Testis (tissue), 3 donors: ENCODE measurements around the gene MSI2. TPM values are rescaled to one million over a fixed set of nuclear protein-coding genes. Genes with fewer than 3 reads are reported as not detected.

Experiments
- DNase-seq: peaks from one replicate; pipeline ENCODE4 v3.0.0-alpha.2; 2019
- H3K27ac ChIP-seq, 2 donors: fragments of 200-600 bp; sonication (generic); one replicate each; pipeline ENCODE4 v1.5.1; 2019
- H3K27me3 ChIP-seq: fragments of 200-600 bp; sonication (generic); one replicate; pipeline ENCODE4 v1.5.1; 2019
- H3K36me3 ChIP-seq: fragments of 200-600 bp; sonication (generic); one replicate; pipeline ENCODE4 v1.5.1; 2017; ENCODE audit warnings: low read depth; ENCODE audit errors: missing control alignments
- H3K4me1 ChIP-seq: fragments of 200-600 bp; sonication (generic); one replicate; pipeline ENCODE4 v1.5.1; 2019
- H3K4me3 ChIP-seq, 2 donors: fragments of 200-600 bp; sonication (generic); one replicate each; pipeline ENCODE4 v1.5.1; 2017 to 2019
- H3K9me3 ChIP-seq: fragments of 200-600 bp; sonication (generic); one replicate; pipeline ENCODE4 v1.5.1; 2017
- CTCF ChIP-seq, 3 experiments: fragments of 450-650 bp in 2 of 3; fragments of 200-600 bp in 1 of 3; sonication (generic) in 1 of 3; IDR thresholded peaks; one replicate each; pipeline ENCODE4 v1.5.1; 2016 to 2019; ENCODE audit warnings: antibody characterized with exemption in 3 of 3, mild to moderate bottlenecking in 2 of 3, moderate library complexity in 1 of 3
- POLR2A ChIP-seq: fragments of 450-650 bp; IDR thresholded peaks from one replicate; pipeline ENCODE4 v1.6.1; 2017; ENCODE audit warnings: antibody characterized with exemption, mild to moderate bottlenecking, moderate library complexity
- WGBS, 2 donors: methylation state at CpG; one replicate each; pipeline ENCODE4 v1.1.5; 2018; 5-methylcytosine and 5-hydroxymethylcytosine counted together
- intact Hi-C: fragments of 100-400 bp; cut with DNase I; formaldehyde crosslinking; loops from one replicate; pipeline ENCODE4 v1.15.1; 2023; ENCODE audit warnings: low total_unique reads
- polyA plus RNA-seq: library from polyadenylated mRNA; stranded (reverse); fragments of 350-450 nt; fragmentation: Illumina TruSeq; extraction: RNeasy Lipid Tissue Mini Kit (QIAGEN cat#74804); gene quantifications from one replicate; pipeline ENCODE4 v1.2.3, GENCODE V29; 2014; ENCODE audit warnings: low read depth, low replicate concordance; ENCODE audit not compliant: insufficient read depth
- total RNA-seq, 2 donors: library from RNA; depleted of rRNA; stranded (reverse); fragments of >200 nt; gene quantifications; one replicate each; pipeline ENCODE4 v1.2.3, GENCODE V29; 2016

The MSI2 gene
- total and polyA plus RNA-seq, 3 donors from 2014 or later = 46.5 to 106 (median 76.6) TPM

GRCh38 chr17:57459286-57459915 lies 203.1 kb downstream of the MSI2 start:
- Histone ChIP-seq H3K27me3 (no peaks in the 10 kb centered on the region), H3K27ac (no peak overlapping the region), H3K4me3 (no peak overlapping the region), H3K4me1 (peaks cover 21% of the 10 kb centered on the region), H3K36me3 (no peaks in the 10 kb centered on the region), H3K9me3 (no peaks in the 10 kb centered on the region)
- WGBS, 2 donors = 82 to 84% methylated on average over 12 of the region's 12 CpGs
- DNase-seq = no peak
- intact Hi-C loops = no loop called here
- TF ChIP-seq POLR2A (no peak), CTCF (IDR thresholded peaks at IDR 0.05) (no peak)

- H3K4me3 ChIP-seq = no peak overlapping the region
- H3K9me3 ChIP-seq = no peaks in the 10 kb centered on the region
- H3K36me3 ChIP-seq = no peaks in the 10 kb centered on the region
- H3K27ac ChIP-seq = no peak overlapping the region
- intact Hi-C loops = no loop called here
- H3K27me3 ChIP-seq = no peaks in the 10 kb centered on the region
- H3K4me1 ChIP-seq = peaks cover 15% of the 10 kb centered on the region
- WGBS, 2 donors = 85 to 94% methylated on average over 3 to 6 of the region's 6 CpGs
- no peak for TF ChIP-seq CTCF (IDR thresholded peaks at IDR 0.05)
- no peak for DNase-seq
Observed at GRCh38 chr17:57461082-57461481, 204.8 kb downstream of the MSI2 start.

- TF ChIP-seq POLR2A (no peak), CTCF (IDR thresholded peaks at IDR 0.05) (no peak)
- no peak for DNase-seq
- Histone ChIP-seq H3K4me3 (no peak overlapping the region), H3K36me3 (no peaks in the 10 kb centered on the region), H3K27me3 (no peaks in the 10 kb centered on the region), H3K4me1 (peaks cover 15% of the 10 kb centered on the region), H3K9me3 (no peaks in the 10 kb centered on the region), H3K27ac (no peak overlapping the region)
- intact Hi-C loops = no loop called here
- WGBS, 2 donors = 75 to 77% methylated on average over 4 of the region's 4 CpGs
Observed at GRCh38 chr17:57462007-57462579, 205.8 kb downstream of the MSI2 start.

- no peak for DNase-seq
- Histone ChIP-seq H3K27me3 (no peaks in the 10 kb centered on the region), H3K27ac (no peak overlapping the region), H3K36me3 (no peaks in the 10 kb centered on the region), H3K9me3 (no peaks in the 10 kb centered on the region), H3K4me1 (peaks cover 15% of the 10 kb centered on the region), H3K4me3 (no peak overlapping the region)
- 71 to 73% methylated on average over 9 of the region's 9 CpGs for WGBS, 2 donors
- intact Hi-C loops = no loop called here
- TF ChIP-seq CTCF (IDR thresholded peaks at IDR 0.05) = no peak
- no peak for TF ChIP-seq POLR2A
Observed at GRCh38 chr17:57463103-57463885, 207.0 kb downstream of the MSI2 start.
